ENCODE results near the gene HMX1.

GRCh38 chr4:8849266-8850073 lies 22.2 kb downstream of the HMX1 start:
- no peak for TF ChIP-seq POLR2A (IDR thresholded peaks at IDR 0.05)
- TF ChIP-seq CTCF (IDR thresholded peaks at IDR 0.05): no peak
- TF ChIP-seq POLR2AphosphoS5 (IDR thresholded peaks at IDR 0.05): no peak

All from gastroesophageal sphincter (tissue), 3 donors.